Effector CD8-positive, alpha-beta T cell (primary cell): ENCODE data around the gene SUN3.
"Not testable (repeated sequence)": the region's sequence is repeated elsewhere in the genome, so short reads cannot be mapped to it uniquely, and the experiment has no call there.

Experiments
- DNase-seq: peaks from one replicate; lab custom pipeline; 2025; lab: John Stamatoyannopoulos, UW

The SUN3 gene

GRCh38 chr7:47944536-47945260, 84.2 kb downstream of the SUN3 start:
- DNase-seq, result no peak

DNA sequence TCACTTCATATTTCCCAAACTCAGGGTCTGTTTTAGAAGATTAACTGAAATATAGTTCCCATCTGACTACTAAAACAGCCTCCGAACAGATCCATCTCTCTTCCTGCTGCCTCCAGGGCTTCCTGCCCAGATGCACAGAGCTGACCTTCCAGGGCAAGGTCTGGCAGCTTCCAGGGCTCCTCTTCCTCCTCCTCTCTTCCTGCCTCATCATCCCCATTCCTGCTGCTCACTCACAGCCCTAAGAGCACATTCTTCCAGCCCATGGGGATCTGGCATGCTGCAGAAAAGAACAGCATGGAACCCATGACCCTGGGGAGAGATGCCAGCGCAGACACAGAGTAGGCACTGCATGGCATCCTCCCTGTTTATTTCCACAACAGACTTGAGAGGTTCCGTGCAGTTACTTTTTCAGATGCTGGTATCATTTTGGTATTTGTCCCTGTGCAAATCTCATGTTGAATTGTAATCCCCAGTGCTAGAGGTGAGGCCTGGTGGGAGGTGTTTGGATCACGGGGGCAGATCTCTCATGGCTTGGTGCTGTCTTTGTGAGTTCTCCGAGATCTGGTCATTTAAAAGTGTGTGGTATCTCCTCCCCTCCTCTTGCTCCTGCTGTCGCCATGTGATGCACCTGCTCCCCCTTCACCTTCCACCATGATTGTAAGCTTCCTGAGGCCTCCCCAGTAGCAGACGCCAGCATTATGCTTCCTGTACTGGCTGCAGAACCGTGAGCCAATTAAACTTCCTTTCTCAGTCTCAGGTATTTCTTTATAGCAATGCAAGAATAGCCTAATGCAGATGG, 85.0 kb downstream of the SUN3 start:
- no peak for DNase-seq

DNA sequence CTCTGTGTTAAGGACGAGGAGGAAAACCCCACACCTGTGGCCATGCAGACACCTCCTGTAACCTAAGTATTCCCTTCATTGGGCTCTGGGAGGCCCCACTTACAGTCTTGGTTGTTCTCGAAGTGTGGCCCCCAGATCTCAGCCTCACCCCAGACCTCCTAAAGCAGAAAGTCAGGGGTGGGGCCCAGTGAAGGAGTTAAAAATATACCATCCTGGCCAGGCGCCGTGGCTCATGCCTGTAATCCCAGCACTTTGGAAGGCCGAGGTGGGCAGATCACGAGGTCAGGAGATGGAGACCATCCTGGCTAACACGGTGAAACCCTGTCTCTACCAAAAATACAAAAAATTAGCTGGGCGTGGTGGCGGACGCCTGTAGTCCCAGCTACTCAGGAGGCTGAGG, 86.3 kb downstream of the SUN3 start:
- DNase-seq, result not testable (repeated sequence)

GRCh38 chr7:47942132-47942531, 86.8 kb downstream of the SUN3 start:
- no peak for DNase-seq

GRCh38 chr7:47941136-47941844, 87.6 kb downstream of the SUN3 start:
- no peak for DNase-seq

- no peak for DNase-seq
These were observed 88.6 kb downstream of the SUN3 start for GRCh38 chr7:47940088-47941013.

GRCh38 chr7:47939425-47940036, 89.4 kb downstream of the SUN3 start:
- DNase-seq, result no peak

GRCh38 chr7:47938574-47939165, 90.2 kb downstream of the SUN3 start:
- no peak for DNase-seq

DNA sequence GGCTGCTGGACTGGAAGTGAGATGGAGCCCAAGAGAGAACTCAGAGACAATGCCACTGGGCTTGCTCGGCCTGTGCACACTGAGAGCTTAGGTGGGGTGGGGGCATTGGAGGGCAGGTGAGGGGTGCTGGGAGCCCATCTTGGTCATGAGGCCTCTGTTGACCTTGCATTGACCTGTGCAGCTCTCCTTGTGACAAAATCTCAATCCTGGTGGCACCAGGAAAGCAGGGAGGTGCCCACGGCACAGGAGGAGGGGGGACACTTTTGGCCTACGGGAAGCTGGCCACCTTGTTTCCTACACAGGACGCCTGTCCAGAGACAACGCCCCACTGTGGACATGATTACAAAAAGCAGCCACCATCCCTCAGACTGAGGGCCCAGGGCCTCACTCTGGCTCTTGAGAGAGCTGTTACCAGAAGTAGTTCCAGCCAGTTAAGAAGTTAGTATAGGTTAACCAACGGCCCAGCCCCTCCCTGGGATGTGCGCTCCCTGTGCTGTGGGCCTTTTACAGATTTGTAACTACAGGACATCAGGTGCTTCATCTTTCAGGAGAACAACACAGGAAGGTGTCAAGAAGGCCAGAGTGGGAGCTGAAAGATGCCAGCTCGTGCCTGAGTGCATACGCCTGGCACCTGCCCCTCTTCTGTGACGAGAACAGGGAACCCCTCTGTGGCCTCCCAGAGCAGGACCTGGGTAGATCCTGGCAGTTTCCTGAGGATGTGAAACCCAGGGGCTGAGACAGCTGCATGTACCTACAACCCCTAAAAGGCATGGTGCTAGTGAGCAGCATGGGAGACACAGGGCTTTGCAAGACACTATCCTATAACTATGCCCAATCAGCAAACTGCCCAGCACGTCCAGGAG, 91.0 kb downstream of the SUN3 start:
- DNase-seq, result no peak
